ENCODE data around the gene H2BW1. TPM values are rescaled to one million over a fixed set of nuclear protein-coding genes. Genes with fewer than 3 reads are reported as not detected.
"Not testable (repeated sequence)": the region's sequence is repeated elsewhere in the genome, so short reads cannot be mapped to it uniquely, and the experiment has no call there.

H2BW1 gene, protein sequence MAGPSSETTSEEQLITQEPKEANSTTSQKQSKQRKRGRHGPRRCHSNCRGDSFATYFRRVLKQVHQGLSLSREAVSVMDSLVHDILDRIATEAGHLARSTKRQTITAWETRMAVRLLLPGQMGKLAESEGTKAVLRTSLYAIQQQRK
- polyA plus RNA-seq (not detected in 2 replicates), polyA minus RNA-seq (not detected in 2 replicates)

DNA sequence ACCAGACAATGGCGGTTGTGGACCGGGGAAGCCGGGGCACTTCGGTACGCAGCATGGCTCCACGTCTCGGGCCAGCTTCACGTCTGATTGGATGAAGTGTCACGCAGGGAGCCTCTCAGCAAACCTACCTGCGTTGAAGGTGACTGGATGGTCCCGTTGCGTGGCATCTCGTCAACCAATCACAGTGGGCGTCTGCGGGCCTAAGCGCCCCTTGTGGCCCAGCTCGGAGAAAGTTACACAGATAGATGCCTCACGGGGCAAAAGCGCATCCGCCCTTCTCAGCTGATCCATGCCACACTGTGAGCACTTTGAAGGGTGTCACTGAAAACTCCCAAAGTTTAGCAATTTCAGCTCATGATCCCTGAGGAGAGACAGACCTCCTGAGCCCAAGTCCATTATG is at the start of gene H2BW1:
Gene H2BW1, minus strand, starts transcription at position 103 of the 400 bp plus-strand sequence. CDS start 132 bp downstream, outside the sequence.
- Histone ChIP-seq H3K9me2 (ENCODE audit: insufficient read depth, low read length) (no peaks in the 10 kb centered on the region), H3F3A (ENCODE audit: insufficient read depth, low read length, poor library complexity, severe bottlenecking) (no peaks in the 10 kb centered on the region)

DNA sequence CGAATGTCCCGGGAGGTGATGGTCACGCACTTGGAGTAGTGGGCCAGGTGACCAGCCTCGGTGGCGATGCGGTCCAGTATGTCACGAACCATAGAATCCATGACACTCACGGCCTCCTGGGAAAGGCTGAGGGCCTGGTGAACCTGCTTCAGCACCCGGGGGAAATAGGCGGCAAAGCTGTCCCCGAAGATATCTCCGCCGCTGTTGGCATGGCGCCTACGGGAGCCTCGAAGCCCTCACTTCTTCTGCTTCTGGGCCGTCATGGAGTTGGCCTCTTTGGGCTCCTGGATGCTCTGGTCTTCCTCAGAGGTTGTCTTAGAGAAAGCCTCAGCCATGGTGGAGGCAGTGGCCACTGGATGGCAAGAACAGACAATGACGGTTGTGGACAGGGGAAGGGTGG is 49.1 kb upstream of the H2BW1 start:
- not testable (repeated sequence) for H3K27me3 ChIP-seq (ENCODE audit: insufficient read depth, low read depth, low read length); H3K4me3 ChIP-seq (ENCODE audit: low read length); H3K9me3 ChIP-seq (ENCODE audit: low read length); H4K20me1 ChIP-seq (ENCODE audit: insufficient read depth); H3K9ac ChIP-seq (ENCODE audit: low read length); H3K9me2 ChIP-seq (ENCODE audit: insufficient read depth, low read length); H3K79me2 ChIP-seq (replicated peaks; ENCODE audit: insufficient read depth, low read length); H3K4me2 ChIP-seq (ENCODE audit: low read length); H3K27ac ChIP-seq (ENCODE audit: low read length); H3F3A ChIP-seq (ENCODE audit: insufficient read depth, low read length, poor library complexity, severe bottlenecking); H2AFZ ChIP-seq (ENCODE audit: low read depth, low read length); H3K36me3 ChIP-seq (ENCODE audit: insufficient read depth, low read length)

More for the DNA sequence above, at the start of gene H2BW1:
- Histone ChIP-seq H3K27ac (ENCODE audit: low read length) (no peak within 1 kb of the TSS), H3K79me2 (replicated peaks; ENCODE audit: insufficient read depth, low read length) (no peaks in the 10 kb centered on the region), H3K4me3 (ENCODE audit: low read length) (no peak within 1 kb of the TSS), H2AFZ (ENCODE audit: low read depth, low read length) (no peak within 1 kb of the TSS), H3K27me3 (ENCODE audit: insufficient read depth, low read depth, low read length) (no peaks in the 10 kb centered on the region), H3K4me2 (ENCODE audit: low read length) (no peak within 1 kb of the TSS), H4K20me1 (ENCODE audit: insufficient read depth) (no peaks in the 10 kb centered on the region), H3K36me3 (ENCODE audit: insufficient read depth, low read length) (no peaks in the 10 kb centered on the region), H3K9me3 (ENCODE audit: low read length) (no peaks in the 10 kb centered on the region), H3K9ac (ENCODE audit: low read length) (no peak within 1 kb of the TSS)
- no peak for TF ChIP-seq TAF1 (IDR thresholded peaks at IDR 0.05; ENCODE audit: low read depth)
- TF ChIP-seq SMC3 (conservative IDR thresholded peaks at IDR 0.05; ENCODE audit: poor library complexity): no peak
- no peak for TF ChIP-seq REST (IDR thresholded peaks at IDR 0.05; ENCODE audit: borderline replicate concordance)
- no peak for TF ChIP-seq EZH2 (IDR thresholded peaks at IDR 0.05; ENCODE audit: borderline replicate concordance, insufficient read depth, low read length, poor library complexity, severe bottlenecking)

GRCh38 chrX:104054956-104055355 is 41.4 kb upstream of the H2BW1 start:
- H3K9me2 ChIP-seq (ENCODE audit: insufficient read depth, low read length); H3K27me3 ChIP-seq (ENCODE audit: insufficient read depth, low read depth, low read length); H3K9ac ChIP-seq (ENCODE audit: low read length); H3K9me3 ChIP-seq (ENCODE audit: low read length); H4K20me1 ChIP-seq (ENCODE audit: insufficient read depth); H2AFZ ChIP-seq (ENCODE audit: low read depth, low read length); H3K36me3 ChIP-seq (ENCODE audit: insufficient read depth, low read length); H3K4me2 ChIP-seq (ENCODE audit: low read length); H3K79me2 ChIP-seq (replicated peaks; ENCODE audit: insufficient read depth, low read length); H3F3A ChIP-seq (ENCODE audit: insufficient read depth, low read length, poor library complexity, severe bottlenecking); H3K27ac ChIP-seq (ENCODE audit: low read length); H3K4me3 ChIP-seq (ENCODE audit: low read length): not testable (repeated sequence)

- Histone ChIP-seq H3K4me3 (ENCODE audit: low read length) (no peak overlapping the region), H4K20me1 (ENCODE audit: insufficient read depth) (no peaks in the 10 kb centered on the region), H3K9me2 (ENCODE audit: insufficient read depth, low read length) (no peaks in the 10 kb centered on the region), H2AFZ (ENCODE audit: low read depth, low read length) (no peak overlapping the region), H3K27ac (ENCODE audit: low read length) (no peak overlapping the region), H3K36me3 (ENCODE audit: insufficient read depth, low read length) (no peaks in the 10 kb centered on the region), H3K4me2 (ENCODE audit: low read length) (no peak overlapping the region), H3K79me2 (replicated peaks; ENCODE audit: insufficient read depth, low read length) (no peaks in the 10 kb centered on the region), H3K27me3 (ENCODE audit: insufficient read depth, low read depth, low read length) (no peaks in the 10 kb centered on the region), H3F3A (ENCODE audit: insufficient read depth, low read length, poor library complexity, severe bottlenecking) (no peaks in the 10 kb centered on the region), H3K9me3 (ENCODE audit: low read length) (no peaks in the 10 kb centered on the region), H3K9ac (ENCODE audit: low read length) (no peak overlapping the region)
- no peak for TF ChIP-seq MXI1 (conservative IDR thresholded peaks at IDR 0.05; ENCODE audit: poor library complexity, severe bottlenecking)
- no peak for TF ChIP-seq POLR2AphosphoS5 (IDR thresholded peaks at IDR 0.05)
- TF ChIP-seq EZH2 (IDR thresholded peaks at IDR 0.05; ENCODE audit: borderline replicate concordance, insufficient read depth, low read length, poor library complexity, severe bottlenecking): no peak
- no peak for TF ChIP-seq TAF1 (IDR thresholded peaks at IDR 0.05; ENCODE audit: low read depth)
- no peak for TF ChIP-seq RAD21 (conservative IDR thresholded peaks at IDR 0.05)
- TF ChIP-seq CTCF (IDR thresholded peaks at IDR 0.05; ENCODE audit: poor library complexity, severe bottlenecking): no peak
- TF ChIP-seq REST (IDR thresholded peaks at IDR 0.05; ENCODE audit: borderline replicate concordance): no peak
- TF ChIP-seq EP300 (conservative IDR thresholded peaks at IDR 0.05; ENCODE audit: poor library complexity, severe bottlenecking): no peak
Observed at GRCh38 chrX:104047171-104047570, 33.7 kb upstream of the H2BW1 start.

Data from neural cell (in vitro differentiated cells).